Osteoblast (primary cell): Measurements from ENCODE around the gene SERGEF. TPM values are rescaled to one million over a fixed set of nuclear protein-coding genes. Genes with fewer than 3 reads are reported as not detected.

Experiments
- DNase-seq: peaks from one replicate; pipeline ENCODE4 v3.0.0; 2011; ENCODE audit warnings: low spot score, mixed read lengths; ENCODE audit not compliant: insufficient read length; ENCODE audit errors: missing footprints
- H2AFZ ChIP-seq: 2 replicates; pipeline ENCODE4 v1.6.0; 2011; ENCODE audit warnings: mild to moderate bottlenecking, low read length
- H3K27ac ChIP-seq: 2 replicates; pipeline ENCODE4 v1.5.1; 2011; ENCODE audit warnings: mild to moderate bottlenecking, low read depth, low read length, moderate library complexity
- H3K27me3 ChIP-seq: 2 replicates; pipeline ENCODE4 v1.6.0; 2012; ENCODE audit warnings: mild to moderate bottlenecking, control low read depth, inconsistent platforms, low read length, moderate library complexity; ENCODE audit not compliant: insufficient read depth
- H3K36me3 ChIP-seq: 2 replicates; pipeline ENCODE4 v1.5.1; 2011; ENCODE audit warnings: mild to moderate bottlenecking, low read length, control low read depth, moderate library complexity; ENCODE audit not compliant: insufficient read depth
- H3K4me1 ChIP-seq: 2 replicates; pipeline ENCODE4 v1.5.1; 2011; ENCODE audit warnings: mild to moderate bottlenecking, low read length, control low read depth, moderate library complexity; ENCODE audit not compliant: insufficient read depth
- H3K4me2 ChIP-seq: 2 replicates; pipeline ENCODE4 v1.6.0; 2011; ENCODE audit warnings: mild to moderate bottlenecking, low read length; ENCODE audit not compliant: insufficient read depth
- H3K4me3 ChIP-seq: fragments of 200-600 bp; sonication (generic); 3 replicates; pipeline ENCODE4 v1.5.1; 2012; ENCODE audit warnings: mild to moderate bottlenecking, low read length, inconsistent platforms; ENCODE audit not compliant: insufficient read depth
- H3K79me2 ChIP-seq: 2 replicates; pipeline ENCODE4 v1.6.0; 2012; ENCODE audit warnings: mild to moderate bottlenecking, low read length, control low read depth, inconsistent platforms; ENCODE audit not compliant: insufficient read depth
- H3K9me3 ChIP-seq: 2 replicates; pipeline ENCODE4 v1.5.1; 2011; ENCODE audit warnings: low read depth, low read length, control low read depth
- H4K20me1 ChIP-seq: 2 replicates; pipeline ENCODE4 v1.6.0; 2012; ENCODE audit warnings: mild to moderate bottlenecking, low read length, control low read depth; ENCODE audit not compliant: insufficient read depth
- total RNA-seq: library from RNA; depleted of rRNA; stranded (reverse); fragments of >200 nt; gene quantifications from 2 replicates; pipeline ENCODE4 v1.2.3, GENCODE V29; 2012
- TF ChIP-seq, protein P1 (sequence below): IDR thresholded peaks from 2 replicates; pipeline ENCODE4 v1.5.1; 2011; ENCODE audit warnings: mild to moderate bottlenecking, low read depth, low read length, moderate library complexity; ENCODE audit errors: extremely low read depth

SERGEF gene
- total RNA-seq, 1 donor: 29.7 TPM

DNA sequence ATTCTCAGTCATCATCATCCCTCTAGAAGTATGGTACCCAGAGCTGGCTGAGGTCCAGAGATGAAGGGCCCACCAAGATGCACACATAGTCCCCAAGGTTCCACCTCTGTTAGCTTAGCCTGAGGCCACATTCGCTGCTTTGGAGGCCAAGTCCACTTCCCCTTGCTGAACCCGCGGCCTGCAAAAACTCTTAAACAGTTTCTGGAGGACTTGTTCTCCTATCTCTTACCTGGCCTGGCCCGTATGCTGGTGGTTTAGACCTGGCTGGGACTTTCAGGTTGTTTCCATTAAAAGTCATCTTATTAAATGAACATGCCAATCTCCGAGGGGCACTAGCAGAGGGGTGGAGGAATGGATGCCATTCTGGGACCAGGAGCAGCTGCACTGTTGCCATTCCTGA, 213.7 kb downstream of the SERGEF start:
- Histone ChIP-seq H2AFZ (no peak overlapping the region), H3K4me1 (no peaks in the 10 kb centered on the region), H3K4me2 (no peak overlapping the region), H3K4me3 (no peak overlapping the region), H3K36me3 (no peaks in the 10 kb centered on the region), H3K27ac (no peak overlapping the region), H3K27me3 (no peaks in the 10 kb centered on the region), H3K9me3 (no peaks in the 10 kb centered on the region), H3K79me2 (no peaks in the 10 kb centered on the region), H4K20me1 (peaks cover 2% of the 10 kb centered on the region)
- no peak for DNase-seq
- TF ChIP-seq, protein P1, sequence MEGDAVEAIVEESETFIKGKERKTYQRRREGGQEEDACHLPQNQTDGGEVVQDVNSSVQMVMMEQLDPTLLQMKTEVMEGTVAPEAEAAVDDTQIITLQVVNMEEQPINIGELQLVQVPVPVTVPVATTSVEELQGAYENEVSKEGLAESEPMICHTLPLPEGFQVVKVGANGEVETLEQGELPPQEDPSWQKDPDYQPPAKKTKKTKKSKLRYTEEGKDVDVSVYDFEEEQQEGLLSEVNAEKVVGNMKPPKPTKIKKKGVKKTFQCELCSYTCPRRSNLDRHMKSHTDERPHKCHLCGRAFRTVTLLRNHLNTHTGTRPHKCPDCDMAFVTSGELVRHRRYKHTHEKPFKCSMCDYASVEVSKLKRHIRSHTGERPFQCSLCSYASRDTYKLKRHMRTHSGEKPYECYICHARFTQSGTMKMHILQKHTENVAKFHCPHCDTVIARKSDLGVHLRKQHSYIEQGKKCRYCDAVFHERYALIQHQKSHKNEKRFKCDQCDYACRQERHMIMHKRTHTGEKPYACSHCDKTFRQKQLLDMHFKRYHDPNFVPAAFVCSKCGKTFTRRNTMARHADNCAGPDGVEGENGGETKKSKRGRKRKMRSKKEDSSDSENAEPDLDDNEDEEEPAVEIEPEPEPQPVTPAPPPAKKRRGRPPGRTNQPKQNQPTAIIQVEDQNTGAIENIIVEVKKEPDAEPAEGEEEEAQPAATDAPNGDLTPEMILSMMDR: no peak

DNA sequence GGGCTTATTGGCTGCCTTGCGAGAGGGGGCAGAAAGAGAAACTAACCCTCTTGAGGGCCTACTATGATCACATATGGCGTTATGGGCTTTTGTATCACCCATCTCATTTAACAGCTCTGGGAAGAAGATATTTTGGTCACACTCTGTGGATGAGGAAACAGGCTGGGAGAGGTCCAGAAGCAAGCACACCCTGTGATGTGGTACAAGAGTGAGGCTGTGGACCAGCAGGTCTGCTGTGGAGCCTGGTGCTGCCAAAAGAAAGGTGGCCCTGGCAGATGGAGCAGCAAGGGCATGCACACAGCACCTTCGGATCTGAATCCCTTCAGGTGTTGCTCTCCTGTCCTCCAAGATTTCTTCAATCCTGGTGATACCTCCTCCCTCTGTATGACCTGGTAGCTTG, 214.1 kb downstream of the SERGEF start:
- TF ChIP-seq, protein P1: no peak
- DNase-seq: no peak
- Histone ChIP-seq H3K9me3 (no peaks in the 10 kb centered on the region), H3K79me2 (no peaks in the 10 kb centered on the region), H3K4me1 (no peaks in the 10 kb centered on the region), H3K4me3 (no peak overlapping the region), H2AFZ (no peak overlapping the region), H3K4me2 (no peak overlapping the region), H3K27me3 (no peaks in the 10 kb centered on the region), H3K36me3 (no peaks in the 10 kb centered on the region), H4K20me1 (peaks cover 2% of the 10 kb centered on the region), H3K27ac (no peak overlapping the region)

DNA sequence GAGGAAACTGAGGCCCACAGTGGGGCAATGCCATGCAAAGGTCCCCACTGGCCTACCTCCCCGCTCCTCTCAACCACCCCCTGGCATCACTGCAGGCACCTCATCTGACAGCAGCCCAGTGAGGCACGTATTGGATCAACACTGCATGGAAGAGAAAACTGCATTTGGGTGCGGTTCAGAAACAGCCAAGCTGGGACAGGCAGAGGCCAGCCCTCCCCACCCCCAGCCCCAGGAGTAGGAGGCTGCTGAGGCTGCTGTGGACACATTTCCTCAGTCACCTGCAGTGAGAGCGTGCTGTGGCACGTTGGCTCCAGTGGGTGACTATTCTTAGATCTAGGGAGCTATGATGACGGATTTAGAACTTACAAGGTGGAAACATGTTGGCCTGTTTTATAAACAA, 214.6 kb downstream of the SERGEF start:
- no peak for DNase-seq
- peaks cover 2% of the 10 kb centered on the region for H4K20me1 ChIP-seq
- no peaks in the 10 kb centered on the region for H3K27me3 ChIP-seq
- H2AFZ ChIP-seq: no peak overlapping the region
- TF ChIP-seq, protein P1: no peak
- H3K79me2 ChIP-seq: no peaks in the 10 kb centered on the region
- no peaks in the 10 kb centered on the region for H3K4me1 ChIP-seq
- no peak overlapping the region for H3K4me3 ChIP-seq
- no peaks in the 10 kb centered on the region for H3K36me3 ChIP-seq
- no peak overlapping the region for H3K4me2 ChIP-seq
- no peaks in the 10 kb centered on the region for H3K9me3 ChIP-seq
- no peak overlapping the region for H3K27ac ChIP-seq

DNA sequence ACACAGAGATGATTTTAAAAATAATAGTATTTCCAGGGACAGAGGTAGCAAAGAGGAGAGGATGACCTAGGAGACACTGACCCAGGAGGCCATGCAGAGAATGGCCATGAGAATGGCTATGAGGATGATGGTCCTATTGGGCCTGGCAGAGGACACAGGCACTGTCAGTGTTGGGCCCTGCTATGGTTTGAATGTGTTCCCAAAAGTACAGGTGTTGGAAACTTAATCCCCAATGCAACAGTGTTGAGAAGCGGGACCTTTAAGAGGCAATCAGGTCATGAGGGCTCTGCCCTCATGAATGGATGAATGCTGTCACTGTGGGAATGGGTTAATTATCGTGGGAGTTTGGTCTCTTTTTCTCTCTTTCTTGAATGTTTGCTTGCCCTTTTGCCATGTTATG, 216.7 kb downstream of the SERGEF start:
- no peak for DNase-seq
- Histone ChIP-seq H3K9me3 (no peaks in the 10 kb centered on the region), H3K27ac (no peak overlapping the region), H3K36me3 (no peaks in the 10 kb centered on the region), H3K79me2 (no peaks in the 10 kb centered on the region), H3K4me1 (no peaks in the 10 kb centered on the region), H3K4me3 (no peak overlapping the region), H3K27me3 (no peaks in the 10 kb centered on the region), H4K20me1 (peaks cover 2% of the 10 kb centered on the region), H3K4me2 (no peak overlapping the region), H2AFZ (no peak overlapping the region)
- TF ChIP-seq, protein P1: no peak
